IPS DF 6.9 (cell line): Measurements from ENCODE around the gene SLC11A1.

Source experiments
- DNase-seq: peaks from one replicate; pipeline ENCODE4 v3.0.0-alpha.2; 2013; ENCODE audit warnings: low read depth, low spot score
- H3K27ac ChIP-seq: one replicate; pipeline ENCODE4 v1.5.1; 2013; ENCODE audit warnings: low read length, control low read depth
- H3K27me3 ChIP-seq: 2 replicates; pipeline ENCODE4 v1.6.1; 2013; ENCODE audit warnings: mild to moderate bottlenecking, low read length; ENCODE audit not compliant: control insufficient read depth, insufficient read depth
- H3K36me3 ChIP-seq: 2 replicates; pipeline ENCODE4 v1.6.1; 2013; ENCODE audit warnings: low read length; ENCODE audit not compliant: control insufficient read depth, insufficient read depth
- H3K4me1 ChIP-seq: 2 replicates; pipeline ENCODE4 v1.6.1; 2013; ENCODE audit warnings: low read length; ENCODE audit not compliant: control insufficient read depth, insufficient read depth
- H3K4me3 ChIP-seq: 2 replicates; pipeline ENCODE4 v1.5.1; 2013; ENCODE audit warnings: mild to moderate bottlenecking, low read length
- H3K9me3 ChIP-seq: 2 replicates; pipeline ENCODE4 v1.6.1; 2013; ENCODE audit warnings: low read length, inconsistent platforms; ENCODE audit not compliant: control insufficient read depth, insufficient read depth
- WGBS: extraction: QIAGEN DNeasy Blood & Tissue Kit; methylation state at CpG from one replicate; pipeline ENCODE4 v1.1.7; 2013; ENCODE audit warnings: mixed read lengths, missing lambda C conversion rate; ENCODE audit not compliant: insufficient read length, insufficient coverage; 5-methylcytosine and 5-hydroxymethylcytosine counted together

The SLC11A1 gene

DNA sequence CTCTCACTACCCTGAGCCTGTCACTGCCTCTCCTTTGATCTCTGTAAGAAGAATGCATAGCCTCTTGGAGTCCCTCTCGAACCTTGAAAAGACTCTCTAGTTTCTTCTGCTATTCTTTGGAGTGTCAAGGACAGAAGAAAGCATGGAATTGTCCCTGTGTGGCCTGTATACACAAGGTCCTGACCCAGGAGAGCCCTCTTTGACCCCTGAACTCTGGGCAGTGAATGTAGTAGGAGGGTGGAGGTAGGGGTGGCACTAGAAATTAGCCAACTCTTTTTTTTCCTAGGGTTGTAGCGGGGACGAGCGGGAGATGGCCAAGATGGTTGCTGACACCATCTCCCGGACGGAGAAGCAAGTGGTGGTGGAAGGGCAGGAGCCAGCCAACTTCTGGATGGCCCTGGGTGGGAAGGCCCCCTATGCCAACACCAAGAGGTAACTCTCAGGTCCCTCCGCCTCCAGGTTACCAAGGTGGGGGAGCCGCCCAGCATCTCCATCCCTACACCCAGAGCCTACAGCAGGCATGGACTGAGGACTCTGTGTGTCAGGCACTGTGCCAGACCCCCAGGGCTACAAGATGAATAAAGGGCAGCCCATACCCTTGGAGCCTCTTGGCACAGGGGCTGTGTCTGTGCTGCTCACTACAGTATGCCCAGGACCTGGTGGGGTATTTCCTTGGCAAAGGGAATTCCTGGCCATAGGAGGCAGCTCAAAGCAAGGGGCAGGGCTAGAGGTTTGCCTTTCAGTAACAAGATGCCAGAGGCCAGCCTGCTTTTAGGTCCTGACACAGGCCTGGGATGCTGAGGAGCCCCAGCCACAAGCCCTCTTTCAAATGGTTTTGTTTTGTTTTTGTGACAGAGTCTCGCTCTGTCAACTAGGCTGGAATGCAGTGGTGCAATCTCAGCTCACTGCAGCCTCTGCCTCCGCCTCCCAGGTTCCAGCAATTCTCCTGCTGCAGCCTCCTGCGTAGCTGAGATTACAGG lies 53.2 kb downstream of the SLC11A1 start:
- Histone ChIP-seq H3K36me3 (no peaks in the 10 kb centered on the region), H3K4me3 (no peak overlapping the region), H3K9me3 (no peaks in the 10 kb centered on the region), H3K4me1 (no peaks in the 10 kb centered on the region), H3K27ac (no peak overlapping the region), H3K27me3 (no peaks in the 10 kb centered on the region)
- no CpG with 5 or more reads among the region's 11 CpGs for WGBS
- DNase-seq, result no peak

DNA sequence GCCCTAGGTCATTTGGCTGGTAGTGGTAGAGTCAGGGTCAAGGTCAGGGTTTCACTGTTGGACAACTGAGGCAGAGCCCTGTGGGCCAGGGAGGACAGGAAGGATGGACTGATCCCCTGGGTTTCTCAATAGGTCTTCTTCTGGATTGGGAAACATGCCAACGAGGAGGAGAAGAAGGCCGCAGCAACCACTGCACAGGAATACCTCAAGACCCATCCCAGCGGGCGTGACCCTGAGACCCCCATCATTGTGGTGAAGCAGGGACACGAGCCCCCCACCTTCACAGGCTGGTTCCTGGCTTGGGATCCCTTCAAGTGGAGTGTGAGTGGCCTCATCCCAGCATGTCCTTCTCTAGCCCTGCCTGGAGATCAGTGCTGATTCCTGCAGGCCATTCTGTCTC lies 54.9 kb downstream of the SLC11A1 start:
- Histone ChIP-seq H3K4me1 (no peaks in the 10 kb centered on the region), H3K27ac (no peak overlapping the region), H3K27me3 (no peaks in the 10 kb centered on the region), H3K4me3 (no peak overlapping the region), H3K9me3 (no peaks in the 10 kb centered on the region), H3K36me3 (no peaks in the 10 kb centered on the region)
- WGBS, result no CpG with 5 or more reads among the region's 5 CpGs
- DNase-seq, result no peak

DNA sequence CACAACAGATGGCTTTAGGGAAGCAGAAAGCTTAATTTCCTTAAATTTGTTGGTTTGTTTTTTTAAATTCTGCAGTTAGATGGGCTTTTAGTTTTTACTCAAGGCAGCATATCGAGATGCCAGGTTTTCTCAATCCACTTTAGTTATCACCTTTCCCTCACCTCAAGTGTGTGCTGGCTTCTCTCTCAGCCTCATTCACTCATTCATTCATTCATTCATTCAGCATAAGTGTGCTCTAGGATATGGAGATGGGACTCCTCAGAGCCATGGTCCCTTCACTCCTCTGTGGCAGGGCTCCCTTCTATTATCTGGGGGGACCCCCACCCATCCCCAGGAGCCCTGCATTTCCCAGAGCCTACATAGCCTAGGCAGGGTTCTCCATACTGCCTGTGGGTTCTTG lies 55.9 kb downstream of the SLC11A1 start:
- WGBS, result no CpG with 5 or more reads among the region's 1 CpG
- no peak overlapping the region for H3K4me3 ChIP-seq
- no peaks in the 10 kb centered on the region for H3K4me1 ChIP-seq
- no peaks in the 10 kb centered on the region for H3K27me3 ChIP-seq
- no peaks in the 10 kb centered on the region for H3K9me3 ChIP-seq
- no peak for DNase-seq
- H3K36me3 ChIP-seq, result no peaks in the 10 kb centered on the region
- no peak overlapping the region for H3K27ac ChIP-seq

DNA sequence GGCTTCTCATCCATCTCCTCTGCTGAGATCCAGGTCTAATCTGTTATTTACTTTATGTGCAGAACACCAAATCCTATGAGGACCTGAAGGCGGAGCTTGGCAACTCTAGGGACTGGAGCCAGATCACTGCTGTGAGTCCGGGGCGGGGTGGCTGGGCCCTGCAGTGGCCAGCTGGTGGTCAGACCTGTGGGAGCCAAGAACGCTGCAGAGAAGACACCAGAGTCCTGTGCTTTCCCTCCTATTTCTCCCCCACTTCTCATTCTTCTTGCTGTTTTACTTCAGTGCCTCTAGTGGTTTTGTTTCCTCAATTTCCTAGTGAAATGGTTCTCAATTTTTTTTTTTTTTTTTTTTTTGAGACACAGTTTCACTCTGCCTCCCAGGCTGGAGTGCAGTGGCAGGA lies 56.5 kb downstream of the SLC11A1 start:
- Histone ChIP-seq H3K4me3 (no peak overlapping the region), H3K9me3 (no peaks in the 10 kb centered on the region), H3K36me3 (no peaks in the 10 kb centered on the region), H3K27me3 (no peaks in the 10 kb centered on the region), H3K4me1 (no peaks in the 10 kb centered on the region), H3K27ac (no peak overlapping the region)
- DNase-seq, result no peak
- WGBS, result no CpG with 5 or more reads among the region's 4 CpGs

DNA sequence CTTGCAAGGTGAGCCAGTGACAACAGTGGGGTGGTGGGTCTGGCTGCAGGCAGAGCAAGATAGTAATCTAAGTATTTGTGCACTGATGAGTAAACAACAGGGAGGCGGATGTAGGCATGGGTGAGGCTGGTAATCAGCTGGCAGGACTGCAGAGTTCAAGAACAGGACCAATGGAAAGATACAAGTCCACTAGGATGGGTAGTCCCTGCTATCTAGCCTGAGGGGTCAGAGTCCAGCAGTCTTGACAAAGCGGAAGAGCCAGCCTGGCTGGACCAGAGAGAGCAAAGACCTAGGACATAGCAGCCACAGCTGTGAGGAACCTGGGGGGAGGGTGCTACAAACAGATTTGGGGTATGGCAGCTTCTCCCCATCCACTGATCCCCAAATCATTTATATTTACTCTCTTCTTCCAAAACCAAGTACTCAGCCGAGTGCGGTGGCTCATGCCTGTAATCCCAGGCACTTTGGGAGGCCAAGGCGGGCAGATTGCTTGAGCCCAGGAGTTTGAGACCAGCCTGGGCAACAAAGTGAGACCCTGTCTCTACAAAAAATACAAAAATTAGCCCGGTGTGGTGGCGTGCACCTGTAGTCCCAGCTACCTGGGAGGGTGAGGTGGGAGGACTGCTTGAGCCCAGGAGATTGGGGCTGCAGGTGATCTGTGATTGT lies 62.8 kb downstream of the SLC11A1 start:
- no peak for DNase-seq
- peaks cover 3% of the 10 kb centered on the region; the same call in 1 of the 2 replicates for H3K36me3 ChIP-seq
- no CpG with 5 or more reads among the region's 7 CpGs for WGBS
- H3K4me1 ChIP-seq, result no peaks in the 10 kb centered on the region
- no peak overlapping the region for H3K27ac ChIP-seq
- H3K9me3 ChIP-seq, result no peaks in the 10 kb centered on the region
- H3K4me3 ChIP-seq, result no peak overlapping the region
- no peaks in the 10 kb centered on the region for H3K27me3 ChIP-seq

DNA sequence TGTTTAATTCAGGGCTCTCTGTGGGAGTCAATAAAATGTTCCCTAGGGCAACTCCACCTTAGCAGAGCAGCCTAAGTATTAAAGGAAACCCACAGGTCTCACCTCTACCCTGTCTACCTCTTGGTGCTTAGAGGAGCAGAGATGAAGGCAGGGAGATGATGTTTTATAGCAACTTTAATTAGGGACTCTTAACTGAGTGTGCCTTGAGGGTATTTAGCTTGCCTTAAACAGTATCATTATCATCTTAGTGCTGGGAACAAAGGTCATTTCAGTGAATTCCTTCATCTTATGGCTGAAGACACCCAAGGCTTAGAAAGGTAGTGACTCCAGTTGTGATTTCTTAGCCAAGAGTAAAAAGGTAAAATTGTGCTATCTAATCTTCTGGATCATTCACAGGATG lies 63.5 kb downstream of the SLC11A1 start:
- no peaks in the 10 kb centered on the region for H3K27me3 ChIP-seq
- no peaks in the 10 kb centered on the region for H3K9me3 ChIP-seq
- H3K27ac ChIP-seq, result no peak overlapping the region
- H3K36me3 ChIP-seq, result peaks cover 3% of the 10 kb centered on the region; the same call in 1 of the 2 replicates
- H3K4me3 ChIP-seq, result no peak overlapping the region
- no peaks in the 10 kb centered on the region for H3K4me1 ChIP-seq
- no peak for DNase-seq
